Nephron (organoid): Measurements from ENCODE around the gene SYNJ2.

Experiments
- H3K27ac Mint-ChIP-seq, 3 experiments: 2 replicates each; pipeline ENCODE4 v1.8.0; 2020; ENCODE audit warnings: mixed read lengths in 3 of 3, mild to moderate bottlenecking in 2 of 3, moderate library complexity in 1 of 3
- H3K27me3 Mint-ChIP-seq: 2 replicates; pipeline ENCODE4 v1.8.0; 2021; ENCODE audit warnings: low read depth, mild to moderate bottlenecking, moderate library complexity, mixed read lengths
- H3K36me3 Mint-ChIP-seq: 2 replicates; pipeline ENCODE4 v1.8.0; 2020; ENCODE audit warnings: low read depth, mixed read lengths
- H3K4me1 Mint-ChIP-seq: 2 replicates; pipeline ENCODE4 v1.8.0; 2020; ENCODE audit warnings: mixed read lengths
- H3K4me3 Mint-ChIP-seq, 3 experiments: 2 replicates each; pipeline ENCODE4 v1.8.0; 2020; ENCODE audit warnings: mild to moderate bottlenecking in 3 of 3, mixed read lengths in 3 of 3, moderate library complexity in 2 of 3
- H3K9me3 Mint-ChIP-seq: 2 replicates; pipeline ENCODE4 v1.8.0; 2020; ENCODE audit warnings: mixed read lengths
- TF ChIP-seq, protein P1 (sequence below), 3 experiments: fragments of 200-600 bp; sonication (generic); IDR thresholded peaks; one replicate each; pipeline ENCODE4 v1.5.0; 2021; ENCODE audit warnings: antibody characterized with exemption in 3 of 3; ENCODE audit not compliant: unreplicated experiment in 3 of 3

The SYNJ2 gene

DNA sequence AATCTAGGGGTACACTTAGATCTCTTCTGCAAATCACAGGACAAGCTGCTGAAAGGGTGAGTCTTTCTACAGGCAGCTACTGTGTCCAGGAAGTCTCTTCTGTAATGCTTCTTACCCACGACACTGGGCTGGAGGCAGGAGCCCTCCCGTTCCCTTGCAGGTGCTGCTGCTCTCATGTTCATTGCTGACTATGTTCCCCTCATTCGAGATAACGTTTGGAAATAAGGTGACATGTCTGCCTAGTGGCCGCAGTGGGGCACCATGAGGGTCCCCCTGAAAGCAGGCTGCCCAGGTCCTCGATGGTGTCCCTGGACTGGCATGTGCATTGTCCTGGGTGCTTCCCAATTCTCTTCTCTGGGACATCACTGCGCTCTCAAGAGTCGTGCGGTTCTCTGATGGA lies 74.7 kb downstream of the SYNJ2 start:
- Mint-ChIP-seq H3K27ac (no peak overlapping the region), H3K27me3 (no peaks in the 10 kb centered on the region), H3K4me3 (no peak overlapping the region), H3K4me1 (peaks cover 7% of the 10 kb centered on the region), H3K36me3 (peaks cover 3% of the 10 kb centered on the region), H3K9me3 (no peaks in the 10 kb centered on the region)
- TF ChIP-seq, protein P1, sequence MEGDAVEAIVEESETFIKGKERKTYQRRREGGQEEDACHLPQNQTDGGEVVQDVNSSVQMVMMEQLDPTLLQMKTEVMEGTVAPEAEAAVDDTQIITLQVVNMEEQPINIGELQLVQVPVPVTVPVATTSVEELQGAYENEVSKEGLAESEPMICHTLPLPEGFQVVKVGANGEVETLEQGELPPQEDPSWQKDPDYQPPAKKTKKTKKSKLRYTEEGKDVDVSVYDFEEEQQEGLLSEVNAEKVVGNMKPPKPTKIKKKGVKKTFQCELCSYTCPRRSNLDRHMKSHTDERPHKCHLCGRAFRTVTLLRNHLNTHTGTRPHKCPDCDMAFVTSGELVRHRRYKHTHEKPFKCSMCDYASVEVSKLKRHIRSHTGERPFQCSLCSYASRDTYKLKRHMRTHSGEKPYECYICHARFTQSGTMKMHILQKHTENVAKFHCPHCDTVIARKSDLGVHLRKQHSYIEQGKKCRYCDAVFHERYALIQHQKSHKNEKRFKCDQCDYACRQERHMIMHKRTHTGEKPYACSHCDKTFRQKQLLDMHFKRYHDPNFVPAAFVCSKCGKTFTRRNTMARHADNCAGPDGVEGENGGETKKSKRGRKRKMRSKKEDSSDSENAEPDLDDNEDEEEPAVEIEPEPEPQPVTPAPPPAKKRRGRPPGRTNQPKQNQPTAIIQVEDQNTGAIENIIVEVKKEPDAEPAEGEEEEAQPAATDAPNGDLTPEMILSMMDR (IDR thresholded peaks at IDR 0.05; ENCODE audit: unreplicated experiment in 3 of 3): no peak

GRCh38 chr6:158056804-158057203 lies 75.1 kb downstream of the SYNJ2 start:
- Mint-ChIP-seq H3K27ac (no peak overlapping the region), H3K27me3 (no peaks in the 10 kb centered on the region), H3K4me3 (no peak overlapping the region), H3K36me3 (peaks cover 4% of the 10 kb centered on the region), H3K4me1 (peaks cover 7% of the 10 kb centered on the region), H3K9me3 (no peaks in the 10 kb centered on the region)
- TF ChIP-seq, protein P1 (IDR thresholded peaks at IDR 0.05; ENCODE audit: unreplicated experiment in 3 of 3): no peak

- Mint-ChIP-seq H3K27ac (no peak overlapping the region), H3K4me3 (no peak overlapping the region)
Observed at GRCh38 chr6:158057213-158057987, 75.7 kb downstream of the SYNJ2 start.

DNA sequence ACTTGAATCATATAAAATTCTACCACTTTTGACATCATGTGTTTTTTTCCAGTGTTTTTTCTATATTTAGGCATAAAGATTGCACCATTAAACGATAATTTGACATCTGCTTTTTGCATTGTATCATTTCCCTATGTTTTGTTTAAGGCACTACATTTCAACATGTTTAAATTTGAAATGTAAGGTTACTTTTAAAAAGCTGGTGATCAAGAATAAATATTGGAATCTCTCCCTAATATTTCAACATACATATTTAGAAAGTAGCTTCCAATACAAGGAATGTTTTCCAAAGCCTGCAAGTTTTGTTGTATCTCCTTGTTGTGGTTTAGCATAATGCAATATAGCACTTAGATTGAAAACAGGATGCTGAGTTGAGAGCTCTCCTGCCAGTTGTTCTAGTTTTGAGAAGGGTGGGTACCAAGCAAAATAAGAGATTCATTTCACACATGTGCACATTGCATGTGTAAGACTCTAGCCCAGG lies 76.5 kb downstream of the SYNJ2 start:
- no peak overlapping the region for H3K4me3 Mint-ChIP-seq
- TF ChIP-seq, protein P1 (IDR thresholded peaks at IDR 0.05; ENCODE audit: unreplicated experiment in 3 of 3): no peak
- no peaks in the 10 kb centered on the region for H3K27me3 Mint-ChIP-seq
- H3K9me3 Mint-ChIP-seq: no peaks in the 10 kb centered on the region
- H3K27ac Mint-ChIP-seq: no peak overlapping the region
- peaks cover 17% of the 10 kb centered on the region for H3K36me3 Mint-ChIP-seq
- H3K4me1 Mint-ChIP-seq: peaks cover 7% of the 10 kb centered on the region

More at GRCh38 chr6:158057213-158057987, 75.7 kb downstream of the SYNJ2 start:
- no peaks in the 10 kb centered on the region for H3K9me3 Mint-ChIP-seq
- TF ChIP-seq, protein P1 (IDR thresholded peaks at IDR 0.05; ENCODE audit: unreplicated experiment in 3 of 3): no peak
- H3K36me3 Mint-ChIP-seq: peaks cover 10% of the 10 kb centered on the region
- no peaks in the 10 kb centered on the region for H3K27me3 Mint-ChIP-seq
- peaks cover 7% of the 10 kb centered on the region for H3K4me1 Mint-ChIP-seq

- Mint-ChIP-seq H3K9me3 (no peaks in the 10 kb centered on the region), H3K27me3 (no peaks in the 10 kb centered on the region), H3K4me3 (no peak overlapping the region), H3K36me3 (peaks cover 15% of the 10 kb centered on the region), H3K27ac (no peak overlapping the region), H3K4me1 (peaks cover 7% of the 10 kb centered on the region)
- TF ChIP-seq, protein P1 (IDR thresholded peaks at IDR 0.05; ENCODE audit: unreplicated experiment in 3 of 3): no peak
Observed at GRCh38 chr6:158059108-158059507, 77.4 kb downstream of the SYNJ2 start.
